H1 (cell line): ENCODE measurements around the gene ZNF407. TPM values are rescaled to one million over a fixed set of nuclear protein-coding genes. Genes with fewer than 3 reads are reported as not detected.
A peak's percentile ranks its signal among the peaks of the same experiment; 100 is the strongest.

Experiments
- CTCF ChIA-PET: fragments of 300-600 bp; sonication (Branson Sonifier 250); formaldehyde crosslinking; loops from one replicate; lab custom pipeline; 2021; ENCODE audit not compliant: partially characterized antibody; lab: Charles Lee
- POLR2A ChIA-PET: fragments of 300-600 bp; sonication (Branson Sonifier 250); formaldehyde crosslinking; loops from one replicate; lab custom pipeline; 2021; ENCODE audit warnings: inconsistent platforms; ENCODE audit not compliant: partially characterized antibody; lab: Charles Lee
- DNase-seq, 2 experiments: peaks; one replicate each; pipeline versions ENCODE4 v3.0.0 to v3.0.0-alpha.2; 2010 to 2022; ENCODE audit warnings: low spot score in 2 of 2, low read depth in 1 of 2, mixed read lengths in 1 of 2
- FAIRE-seq: peaks from 2 replicates; lab custom pipeline; 2011; peaks lifted over from hg19 to GRCh38; lab: Jason Lieb, UNC
- H2AFZ ChIP-seq: 2 replicates; pipeline ENCODE4 v1.8.1; 2012; ENCODE audit warnings: low read length, inconsistent platforms
- H2AK5ac ChIP-seq: 2 replicates; pipeline ENCODE4 v1.6.1; 2013; ENCODE audit warnings: low read depth, low read length
- H2BK120ac ChIP-seq: replicated peaks from 2 replicates; pipeline ENCODE3; 2013; ENCODE audit warnings: low read depth, low read length, inconsistent platforms
- H2BK12ac ChIP-seq: 2 replicates; pipeline ENCODE4 v1.6.1; 2013; ENCODE audit warnings: low read depth, low read length
- H2BK15ac ChIP-seq: 2 replicates; pipeline ENCODE4 v1.6.1; 2013; ENCODE audit warnings: low read length
- H2BK20ac ChIP-seq: 2 replicates; pipeline ENCODE4 v1.6.1; 2013; ENCODE audit warnings: low read length
- H2BK5ac ChIP-seq: 2 replicates; pipeline ENCODE4 v1.6.1; 2013; ENCODE audit warnings: low read depth, low read length
- H3K14ac ChIP-seq: 2 replicates; pipeline ENCODE4 v1.6.1; 2013; ENCODE audit warnings: inconsistent platforms; ENCODE audit not compliant: insufficient read length
- H3K18ac ChIP-seq: 2 replicates; pipeline ENCODE4 v1.6.1; 2013; ENCODE audit warnings: low read length; ENCODE audit errors: extremely low read depth
- H3K23ac ChIP-seq: 2 replicates; pipeline ENCODE4 v1.6.1; 2013; ENCODE audit warnings: inconsistent platforms; ENCODE audit not compliant: insufficient read length
- H3K23me2 ChIP-seq: 2 replicates; pipeline ENCODE4 v1.6.1; 2013; ENCODE audit warnings: low read depth, low read length
- H3K27ac ChIP-seq: 2 replicates; pipeline ENCODE4 v1.6.1; 2011; ENCODE audit warnings: low read depth, low read length, inconsistent platforms
- H3K27me3 ChIP-seq, 4 experiments: replicated peaks in 1 of 4; 1 replicate in 1 of 4; 2 replicates in 3 of 4; pipeline versions ENCODE4 v1.6.1 to v1.8.1; 2011 to 2013; ENCODE audit warnings: low read length in 3 of 4, mild to moderate bottlenecking in 3 of 4, inconsistent platforms in 2 of 4, mixed read lengths in 2 of 4, moderate library complexity in 1 of 4; ENCODE audit not compliant: control insufficient read depth in 3 of 4, insufficient read depth in 3 of 4; ENCODE audit errors: extremely low read depth in 1 of 4
- H3K36me3 ChIP-seq, 4 experiments: 2 replicates each; pipeline versions ENCODE4 v1.6.1 to v1.8.1; 2011 to 2013; ENCODE audit warnings: mild to moderate bottlenecking in 4 of 4, low read length in 3 of 4, moderate library complexity in 2 of 4, control low read depth in 1 of 4, inconsistent platforms in 1 of 4; ENCODE audit not compliant: insufficient read depth in 4 of 4, control insufficient read depth in 2 of 4
- H3K4ac ChIP-seq: replicated peaks from 2 replicates; pipeline ENCODE3; 2013; ENCODE audit warnings: low read length, low read depth, mixed read lengths, inconsistent platforms; ENCODE audit not compliant: insufficient read length
- H3K4me1 ChIP-seq, 4 experiments: replicated peaks in 1 of 4; 1 replicate in 1 of 4; 2 replicates in 3 of 4; pipeline versions ENCODE4 v1.6.1 to v1.8.1; 2011 to 2013; ENCODE audit warnings: low read length in 3 of 4, inconsistent platforms in 2 of 4, mixed read lengths in 1 of 4; ENCODE audit not compliant: insufficient read depth in 4 of 4, control insufficient read depth in 3 of 4
- H3K4me2 ChIP-seq, 2 experiments: 2 replicates each; pipeline versions ENCODE4 v1.6.1 to v1.8.1; 2011 to 2013; ENCODE audit warnings: low read depth in 2 of 2, low read length in 2 of 2, control low read depth in 1 of 2, inconsistent platforms in 1 of 2, mild to moderate bottlenecking in 1 of 2; ENCODE audit not compliant: insufficient read depth in 1 of 2
- H3K4me3 ChIP-seq, 4 experiments: fragments of 200-600, 300-600 bp in 1 of 4; sonication (generic), shearing (Covaris generic), sonication (Bioruptor Twin) in 1 of 4; 2 replicates each; pipeline versions ENCODE4 v1.5.1 to v1.8.1; 2011 to 2016; ENCODE audit warnings: low read length in 4 of 4, low read depth in 3 of 4, control low read depth in 2 of 4, inconsistent platforms in 2 of 4, mild to moderate bottlenecking in 2 of 4, mixed read lengths in 1 of 4, moderate library complexity in 1 of 4; ENCODE audit not compliant: insufficient read depth in 2 of 4; ENCODE audit errors: extremely low read depth in 1 of 4
- H3K56ac ChIP-seq: replicated peaks from 2 replicates; pipeline ENCODE3; 2013; ENCODE audit warnings: low read depth, mild to moderate bottlenecking, mixed read lengths, low read length, inconsistent platforms; ENCODE audit not compliant: insufficient read length
- H3K79me1 ChIP-seq: 2 replicates; pipeline ENCODE4 v1.6.1; 2013; ENCODE audit warnings: low read depth, low read length, control low read depth
- H3K79me2 ChIP-seq, 2 experiments: 2 replicates each; pipeline versions ENCODE4 v1.6.1 to v1.8.1; 2012 to 2013; ENCODE audit warnings: low read length in 2 of 2, mild to moderate bottlenecking in 2 of 2, inconsistent platforms in 1 of 2; ENCODE audit not compliant: insufficient read depth in 2 of 2, control insufficient read depth in 1 of 2
- H3K9ac ChIP-seq, 4 experiments: replicated peaks in 1 of 4; 1 replicate in 1 of 4; 2 replicates in 3 of 4; pipeline versions ENCODE4 v1.6.1 to v1.8.1; 2011 to 2013; ENCODE audit warnings: low read depth in 3 of 4, low read length in 3 of 4, control low read depth in 2 of 4, mild to moderate bottlenecking in 2 of 4, moderate library complexity in 2 of 4, inconsistent platforms in 1 of 4; ENCODE audit errors: extremely low read depth in 1 of 4
- H3K9me3 ChIP-seq, 2 experiments: 2 replicates each; pipeline versions ENCODE4 v1.6.1 to v1.8.1; 2012 to 2013; ENCODE audit warnings: mild to moderate bottlenecking in 2 of 2, moderate library complexity in 2 of 2, control low read depth in 1 of 2, inconsistent platforms in 1 of 2, low read depth in 1 of 2, low read length in 1 of 2, mixed read lengths in 1 of 2; ENCODE audit not compliant: insufficient read depth in 2 of 2
- H4K20me1 ChIP-seq, 2 experiments: replicated peaks in 1 of 2; 2 replicates each; pipeline versions ENCODE3 to v1.8.1; 2011 to 2013; ENCODE audit warnings: inconsistent platforms in 2 of 2, low read length in 2 of 2, mild to moderate bottlenecking in 1 of 2; ENCODE audit not compliant: insufficient read depth in 2 of 2, control insufficient read depth in 1 of 2
- H4K5ac ChIP-seq: 2 replicates; pipeline ENCODE4 v1.6.1; 2013; ENCODE audit warnings: low read length, low read depth, mixed read lengths, inconsistent platforms; ENCODE audit not compliant: insufficient read length
- H4K8ac ChIP-seq: 2 replicates; pipeline ENCODE4 v1.8.0; 2013; ENCODE audit warnings: mild to moderate bottlenecking, moderate library complexity, low read length, inconsistent platforms; ENCODE audit not compliant: insufficient read depth; ENCODE audit errors: extremely low read depth
- H4K91ac ChIP-seq: replicated peaks from 2 replicates; pipeline ENCODE3; 2013; ENCODE audit warnings: low read length, mixed read lengths, inconsistent platforms; ENCODE audit not compliant: insufficient read length
- ASH2L ChIP-seq: fragments of 200-600, 300-600 bp; sonication (generic); IDR thresholded peaks from one replicate; pipeline ENCODE4 v1.7.1; 2017; ENCODE audit warnings: low read length
- BACH1 ChIP-seq: IDR thresholded peaks from 2 replicates; pipeline ENCODE4 v1.6.1; 2012; ENCODE audit warnings: low read length, improper control_type of control experiment
- GABPA ChIP-seq: IDR thresholded peaks from 2 replicates; pipeline ENCODE4 v1.6.1; 2011; ENCODE audit warnings: mild to moderate bottlenecking, low read length, moderate library complexity, borderline replicate concordance; ENCODE audit not compliant: insufficient read depth
- HDAC2 ChIP-seq, 2 experiments: fragments of 300-600 bp in 1 of 2; sonication (generic) in 1 of 2; IDR thresholded peaks; 2 replicates each; pipeline ENCODE4 v1.6.1; 2011 to 2012; ENCODE audit warnings: low read depth in 2 of 2, low read length in 2 of 2, mild to moderate bottlenecking in 2 of 2, moderate library complexity in 2 of 2, borderline replicate concordance in 1 of 2, inconsistent platforms in 1 of 2
- POLR2AphosphoS5 ChIP-seq: IDR thresholded peaks from 2 replicates; pipeline ENCODE4 v1.6.1; 2011; ENCODE audit warnings: low read depth, low read length
- RNF2 ChIP-seq: fragments of 200-900, 300-1000 bp; sonication (generic); IDR thresholded peaks from 2 replicates; pipeline ENCODE4 v1.7.1; 2016; ENCODE audit warnings: borderline replicate concordance, low read depth, mild to moderate bottlenecking, antibody characterized with exemption, low read length; ENCODE audit not compliant: poor library complexity, severe bottlenecking; ENCODE audit errors: missing control alignments
- WGBS, 2 experiments: shearing (Covaris generic) in 1 of 2; methylation state at CpG; one replicate each; pipeline versions ENCODE4 v1.1.6 to v1.1.7; 2013 to 2015; ENCODE audit warnings: low lambda C conversion rate in 2 of 2, mixed read lengths in 2 of 2, inconsistent platforms in 1 of 2, low coverage in 1 of 2, missing lambda C conversion rate in 1 of 2; ENCODE audit not compliant: insufficient replicate concordance in 2 of 2, insufficient coverage in 1 of 2, insufficient read length in 1 of 2; ENCODE audit errors: extremely low coverage in 1 of 2, missing lambda C conversion rate in 1 of 2; 5-methylcytosine and 5-hydroxymethylcytosine counted together
- polyA plus RNA-seq, 7 experiments: library from polyadenylated mRNA; depleted of rRNA in 3 of 7; stranded (reverse) in 5 of 7; unstranded in 2 of 7; fragments of >200 nt in 5 of 7; fragments of 200-250 nt in 2 of 7; gene quantifications; 1 replicate in 5 of 7; 2 replicates in 1 of 7; 4 replicates in 1 of 7; pipeline versions ENCODE4 v1.2.1 to v1.2.3, GENCODE V29; 2011 to 2013; ENCODE audit warnings: missing spikeins in 2 of 7, mixed read lengths in 2 of 7
- total RNA-seq: library from RNA; stranded (reverse); fragmentation: NEBNext Ultra II Directional; extraction: Animal tissue kit (Norgen Biotek cat#: 25700); gene quantifications from 2 replicates; pipeline ENCODE4 v1.2.1, GENCODE V29; 2021
- TF ChIP-seq, protein P1 (sequence below): IDR thresholded peaks from 2 replicates; pipeline ENCODE4 v1.6.1; 2012; ENCODE audit warnings: inconsistent platforms
- TF ChIP-seq, protein P2 (sequence below): IDR thresholded peaks from 2 replicates; pipeline ENCODE4 v1.6.1; 2012; ENCODE audit warnings: inconsistent platforms

The ZNF407 gene
- total and polyA plus RNA-seq, 2 of the 8 experiments (the other 6 are each of a cell fraction or from before 2014, with no cell fraction given) = 1.5 to 6.8 TPM

DNA sequence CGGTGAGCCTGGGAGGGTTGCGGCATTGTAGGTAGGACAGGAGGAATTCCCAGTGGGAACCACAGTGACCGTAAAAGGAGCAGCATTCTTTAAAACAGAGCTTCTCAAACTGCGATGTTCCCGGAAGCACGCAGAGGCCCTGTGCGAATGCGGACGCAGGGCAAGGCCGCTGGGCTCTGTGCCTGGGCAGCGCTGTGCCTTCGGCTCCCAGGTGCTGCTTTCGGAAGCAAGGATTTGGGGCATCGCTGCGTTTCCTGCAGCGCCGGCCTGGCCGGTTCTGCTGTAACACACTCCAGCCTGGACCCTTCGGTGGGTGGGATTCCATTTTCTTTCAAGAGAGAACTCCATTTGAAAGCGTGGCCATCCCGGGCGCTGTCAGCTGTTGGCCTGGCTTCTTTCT lies 492.7 kb downstream of the ZNF407 start:
- WGBS, 2 experiments = 90% methylated on average over 15 of the region's 22 CpGs; no CpG with 5 or more reads in 1 of the 2 experiments
- H3K4me3 ChIP-seq = no peak overlapping the region
- no peak overlapping the region for H2AK5ac ChIP-seq
- H3K27me3 ChIP-seq = no peaks in the 10 kb centered on the region
- H3K4ac ChIP-seq = no peak overlapping the region
- H3K4me1 ChIP-seq = no peaks in the 10 kb centered on the region; a peak in 2 of 7 replicates
- no peak overlapping the region for H3K56ac ChIP-seq
- no peak overlapping the region for H3K4me2 ChIP-seq
- no peak overlapping the region for H3K9ac ChIP-seq
- H2BK20ac ChIP-seq = no peak overlapping the region
- no peaks in the 10 kb centered on the region for H4K20me1 ChIP-seq
- H3K79me1 ChIP-seq = no peaks in the 10 kb centered on the region
- POLR2A ChIA-PET = interaction anchor here (0.8 kb wide), 1 partner anchor 265 kb away, joined by 3 read pairs; no protein-coding TSS in a partner anchor
- H2BK5ac ChIP-seq = no peak overlapping the region
- H3K23me2 ChIP-seq = no peaks in the 10 kb centered on the region
- H4K91ac ChIP-seq = peak overlapping the region; percentile 56
- H3K79me2 ChIP-seq = no peaks in the 10 kb centered on the region
- peak overlapping the region; percentile 80; the same call in 1 of the 2 replicates for H2BK12ac ChIP-seq
- TF ChIP-seq, protein P1, sequence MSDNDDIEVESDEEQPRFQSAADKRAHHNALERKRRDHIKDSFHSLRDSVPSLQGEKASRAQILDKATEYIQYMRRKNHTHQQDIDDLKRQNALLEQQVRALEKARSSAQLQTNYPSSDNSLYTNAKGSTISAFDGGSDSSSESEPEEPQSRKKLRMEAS = no peak
- no peak for TF ChIP-seq HDAC2 (IDR thresholded peaks at IDR 0.05; ENCODE audit: borderline replicate concordance in 1 of 2, low read depth in 2 of 2, low read length in 2 of 2)
- no peak for TF ChIP-seq BACH1
- TF ChIP-seq, protein P2, sequence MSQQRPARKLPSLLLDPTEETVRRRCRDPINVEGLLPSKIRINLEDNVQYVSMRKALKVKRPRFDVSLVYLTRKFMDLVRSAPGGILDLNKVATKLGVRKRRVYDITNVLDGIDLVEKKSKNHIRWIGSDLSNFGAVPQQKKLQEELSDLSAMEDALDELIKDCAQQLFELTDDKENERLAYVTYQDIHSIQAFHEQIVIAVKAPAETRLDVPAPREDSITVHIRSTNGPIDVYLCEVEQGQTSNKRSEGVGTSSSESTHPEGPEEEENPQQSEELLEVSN = no peak
- no peak for TF ChIP-seq RNF2
- no peak for TF ChIP-seq POLR2AphosphoS5
- TF ChIP-seq GABPA = no peak
- TF ChIP-seq ASH2L = no peak
- no peak overlapping the region; the same call in 1 of the 2 replicates for H3K27ac ChIP-seq
- no peak overlapping the region for H3K18ac ChIP-seq
- CTCF ChIA-PET = no interaction called here
- H2BK120ac ChIP-seq = no peak overlapping the region
- H3K9me3 ChIP-seq = peaks cover 6% of the 10 kb centered on the region in 2 experiments; a peak in 3 of 4 replicates
- DNase-seq (peak in 1 of 2 experiments; percentile 49), FAIRE-seq (no peak)
- no peak overlapping the region for H4K5ac ChIP-seq
- H2BK15ac ChIP-seq = no peak overlapping the region
- no peak overlapping the region for H3K23ac ChIP-seq
- no peak overlapping the region for H3K14ac ChIP-seq
- peak overlapping the region; percentile 85 for H2AFZ ChIP-seq
- H4K8ac ChIP-seq = peak overlapping the region; percentile 45; the same call in 1 of the 2 replicates
- H3K36me3 ChIP-seq = no peaks in the 10 kb centered on the region
